ENCODE data around the gene NMS. TPM values are rescaled to one million over a fixed set of nuclear protein-coding genes. Genes with fewer than 3 reads are reported as not detected.

NMS gene
- total and polyA plus RNA-seq, 2 of the 8 experiments (the other 6 are each of a cell fraction or from before 2014, with no cell fraction given): not detected

- no peaks in the 10 kb centered on the region for H3K79me1 ChIP-seq (ENCODE audit: low read depth, low read length)
- no peak overlapping the region for H3K18ac ChIP-seq (ENCODE audit: extremely low read depth, low read length)
- H3K36me3 ChIP-seq (ENCODE audit: control insufficient read depth in 2 of 4, insufficient read depth in 4 of 4, low read length in 3 of 4): no peaks in the 10 kb centered on the region
- 94% methylated on average over 4 of the region's 4 CpGs; no CpG with 5 or more reads in 1 of the 2 experiments for WGBS, 2 experiments (ENCODE audit: extremely low coverage in 1 of 2, insufficient coverage in 1 of 2, insufficient read length in 1 of 2, insufficient replicate concordance in 2 of 2, low coverage in 1 of 2, low lambda C conversion rate in 2 of 2, missing lambda C conversion rate in 1 of 2)
- H2BK120ac ChIP-seq (replicated peaks; ENCODE audit: low read depth, low read length): no peak overlapping the region
- H3K4me1 ChIP-seq (replicated peaks in 1 of 4; ENCODE audit: control insufficient read depth in 3 of 4, insufficient read depth in 4 of 4, low read length in 3 of 4): no peaks in the 10 kb centered on the region
- H3K4me2 ChIP-seq (ENCODE audit: insufficient read depth in 1 of 2, low read depth in 2 of 2, low read length in 2 of 2): no peak overlapping the region
- H3K27ac ChIP-seq (ENCODE audit: low read depth, low read length): no peak overlapping the region
- H3K23ac ChIP-seq (ENCODE audit: insufficient read length): no peak overlapping the region
- H4K8ac ChIP-seq (ENCODE audit: extremely low read depth, insufficient read depth, low read length): no peak overlapping the region
- H3K9me3 ChIP-seq (ENCODE audit: insufficient read depth in 2 of 2, low read depth in 1 of 2, low read length in 1 of 2): peaks cover 27 to 28% of the 10 kb centered on the region in 2 experiments
- H3K23me2 ChIP-seq (ENCODE audit: low read depth, low read length): no peaks in the 10 kb centered on the region
- H2BK5ac ChIP-seq (ENCODE audit: low read depth, low read length): no peak overlapping the region
- H2AFZ ChIP-seq (ENCODE audit: low read length): no peak overlapping the region
- no peak overlapping the region for H3K4me3 ChIP-seq (ENCODE audit: extremely low read depth in 1 of 4, insufficient read depth in 2 of 4, low read depth in 3 of 4, low read length in 4 of 4)
- no peak overlapping the region for H2BK15ac ChIP-seq (ENCODE audit: low read length)
- H3K14ac ChIP-seq (ENCODE audit: insufficient read length): no peak overlapping the region
- H3K27me3 ChIP-seq (replicated peaks in 1 of 4; ENCODE audit: control insufficient read depth in 3 of 4, extremely low read depth in 1 of 4, insufficient read depth in 3 of 4, low read length in 3 of 4): no peaks in the 10 kb centered on the region
- H3K4ac ChIP-seq (replicated peaks; ENCODE audit: insufficient read length, low read depth, low read length): no peak overlapping the region
- H4K20me1 ChIP-seq (replicated peaks in 1 of 2; ENCODE audit: control insufficient read depth in 1 of 2, insufficient read depth in 2 of 2, low read length in 2 of 2): no peaks in the 10 kb centered on the region
- H4K91ac ChIP-seq (replicated peaks; ENCODE audit: insufficient read length, low read length): no peak overlapping the region
- no peak overlapping the region for H2BK12ac ChIP-seq (ENCODE audit: low read depth, low read length)
- FAIRE-seq (no peak), DNase-seq (ENCODE audit: low read depth in 1 of 2, low spot score in 2 of 2) (no peak)
- H4K5ac ChIP-seq (ENCODE audit: insufficient read length, low read depth, low read length): no peak overlapping the region
- H2AK5ac ChIP-seq (ENCODE audit: low read depth, low read length): no peak overlapping the region
- no peak overlapping the region for H2BK20ac ChIP-seq (ENCODE audit: low read length)
- POLR2A ChIA-PET (ENCODE audit: partially characterized antibody): no interaction called here
- CTCF ChIA-PET (ENCODE audit: partially characterized antibody): interaction anchor here (0.7 kb wide), 1 partner anchor 144 kb away, joined by 3 read pairs; no protein-coding TSS in a partner anchor
- no peak for TF ChIP-seq USF2 (IDR thresholded peaks at IDR 0.05; ENCODE audit: low read length)
- no peak for TF ChIP-seq CHD1 (IDR thresholded peaks at IDR 0.05; ENCODE audit: low read depth, low read length)
- TF ChIP-seq YY1 (IDR thresholded peaks at IDR 0.05; ENCODE audit: low read depth, low read length): no peak
- no peak for TF ChIP-seq EP300 (IDR thresholded peaks at IDR 0.05; ENCODE audit: borderline replicate concordance in 1 of 2, low read depth in 2 of 2, low read length in 2 of 2)
- H3K56ac ChIP-seq (replicated peaks; ENCODE audit: insufficient read length, low read depth, low read length): no peak overlapping the region
- no peak overlapping the region for H3K9ac ChIP-seq (replicated peaks in 1 of 4; ENCODE audit: extremely low read depth in 1 of 4, low read depth in 3 of 4, low read length in 3 of 4)
- H3K79me2 ChIP-seq (ENCODE audit: control insufficient read depth in 1 of 2, insufficient read depth in 2 of 2, low read length in 2 of 2): no peaks in the 10 kb centered on the region
Observed at GRCh38 chr2:100453853-100454252, 16.4 kb upstream of the NMS start.

Measured in H1 (cell line).